GM12891 (cell line): Measurements from ENCODE around the gene SLC24A5.

Experiments used
- DNase-seq: peaks from one replicate; pipeline ENCODE4 v3.0.0; 2011; ENCODE audit warnings: low spot score; ENCODE audit not compliant: insufficient read length
- FAIRE-seq: peaks from 2 replicates; lab custom pipeline; 2011; peaks lifted over from hg19 to GRCh38; lab: Jason Lieb, UNC
- PAX5 ChIP-seq: IDR thresholded peaks from 2 replicates; pipeline ENCODE4 v1.6.1; 2011; ENCODE audit warnings: low read length, moderate library complexity, mild to moderate bottlenecking; ENCODE audit not compliant: insufficient read depth, severe bottlenecking
- POLR2A ChIP-seq: IDR thresholded peaks from 2 replicates; pipeline ENCODE4 v1.6.1; 2011; ENCODE audit warnings: low read depth, low read length, control low read depth
- POLR2AphosphoS5 ChIP-seq: IDR thresholded peaks from 2 replicates; pipeline ENCODE4 v1.6.1; 2011; ENCODE audit warnings: low read depth, low read length, control low read depth
- POU2F2 ChIP-seq: IDR thresholded peaks from 2 replicates; pipeline ENCODE4 v1.6.1; 2011; ENCODE audit warnings: low read depth, mild to moderate bottlenecking, control low read depth, low read length, moderate library complexity
- SPI1 ChIP-seq: IDR thresholded peaks from 2 replicates; pipeline ENCODE4 v1.6.1; 2011; ENCODE audit warnings: low read depth, low read length, control low read depth
- TAF1 ChIP-seq: IDR thresholded peaks from 2 replicates; pipeline ENCODE4 v1.6.1; 2011; ENCODE audit warnings: low read depth, low read length, control low read depth

Gene SLC24A5

DNA sequence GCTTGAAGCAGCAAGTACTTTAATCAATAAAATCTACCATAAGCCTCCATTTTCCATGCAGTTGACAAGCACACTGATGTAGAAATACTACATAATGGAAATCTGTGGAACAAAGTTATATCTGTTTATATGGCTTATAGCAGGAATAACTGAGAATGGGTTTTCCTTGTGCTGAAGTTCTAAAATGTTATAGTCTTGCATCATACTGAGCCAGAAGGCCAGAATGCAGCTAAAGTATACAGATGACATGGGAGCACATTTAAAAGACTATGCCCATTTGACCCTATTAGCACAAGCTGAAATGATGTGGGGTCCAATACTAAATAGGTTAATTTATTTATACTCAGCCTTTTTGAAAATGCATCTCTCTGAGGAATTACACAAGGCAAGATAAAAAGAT is 25.1 kb downstream of the SLC24A5 start:
- no peak for FAIRE-seq
- TF ChIP-seq PAX5 (no peak), TAF1 (no peak)
- no peak for DNase-seq

DNA sequence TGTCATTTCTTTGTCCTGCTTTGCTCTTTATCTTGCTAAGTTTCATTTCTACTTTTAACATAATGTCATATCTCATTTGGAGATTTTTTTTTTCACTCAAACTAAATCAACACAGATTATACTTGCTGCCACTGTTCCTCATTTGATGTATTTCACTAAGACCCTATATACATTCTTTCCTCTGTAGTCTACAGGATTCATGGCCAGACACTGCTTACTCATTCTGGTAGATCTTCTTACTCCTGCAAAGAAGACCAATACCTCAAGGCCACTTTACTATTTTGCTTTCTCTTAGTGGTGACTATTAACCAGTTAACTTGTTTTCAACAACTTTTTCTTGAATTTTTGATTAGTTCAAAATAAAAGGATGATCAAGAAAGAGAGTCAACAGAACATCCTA is 26.6 kb downstream of the SLC24A5 start:
- TF ChIP-seq PAX5: no peak
- TF ChIP-seq SPI1: no peak
- no peak for TF ChIP-seq POU2F2
- no peak for TF ChIP-seq POLR2A
- DNase-seq (no peak), FAIRE-seq (no peak)

DNA sequence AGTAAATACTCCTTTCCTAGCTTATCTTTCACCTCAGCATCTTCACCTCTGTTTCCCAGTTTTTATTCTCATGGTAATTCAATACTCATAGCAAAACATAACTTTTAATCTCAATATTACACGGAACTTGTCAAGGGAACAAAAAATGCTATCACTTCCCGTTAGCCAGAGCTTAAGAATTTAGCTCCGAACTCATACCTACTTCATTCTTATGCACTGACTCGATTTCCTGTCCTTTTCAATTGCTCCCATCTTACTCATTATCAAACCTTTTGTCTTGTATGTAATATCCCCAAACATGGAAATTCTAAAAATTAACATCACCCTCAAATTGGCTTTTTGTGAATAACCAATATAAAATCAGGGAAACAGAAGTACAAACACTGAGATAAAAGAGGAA is 29.1 kb downstream of the SLC24A5 start:
- DNase-seq (no peak), FAIRE-seq (no peak)

DNA sequence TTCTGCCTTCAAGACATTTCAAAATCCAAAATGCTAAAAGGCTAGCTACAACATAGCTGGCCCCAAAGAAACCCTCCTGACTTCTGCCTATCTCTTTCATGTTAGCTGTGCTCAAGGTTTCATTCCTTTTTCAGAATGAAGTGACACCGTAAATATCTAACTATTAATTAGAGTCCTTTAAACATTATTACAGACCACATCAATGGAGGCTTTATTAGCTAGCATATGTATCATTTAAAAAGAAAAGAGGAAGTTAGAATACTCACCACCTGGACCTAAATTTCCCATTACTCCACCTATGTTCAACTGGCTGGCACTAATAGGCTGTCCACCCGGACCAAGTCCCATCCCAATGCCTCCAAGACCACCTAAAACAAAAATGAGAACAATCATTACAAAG is 32.7 kb downstream of the SLC24A5 start:
- no peak for TF ChIP-seq PAX5
- no peak for TF ChIP-seq POU2F2
- TF ChIP-seq SPI1: no peak
- no peak for TF ChIP-seq POLR2AphosphoS5
- TF ChIP-seq POLR2A: no peak
- TF ChIP-seq TAF1: no peak
- no peak for DNase-seq
- no peak for FAIRE-seq

More for the DNA sequence above, 29.1 kb downstream of the SLC24A5 start:
- TF ChIP-seq POLR2AphosphoS5: no peak
- TF ChIP-seq POLR2A: no peak
- TF ChIP-seq POU2F2: no peak
- TF ChIP-seq SPI1: no peak
- TF ChIP-seq PAX5: no peak
- TF ChIP-seq TAF1: no peak

DNA sequence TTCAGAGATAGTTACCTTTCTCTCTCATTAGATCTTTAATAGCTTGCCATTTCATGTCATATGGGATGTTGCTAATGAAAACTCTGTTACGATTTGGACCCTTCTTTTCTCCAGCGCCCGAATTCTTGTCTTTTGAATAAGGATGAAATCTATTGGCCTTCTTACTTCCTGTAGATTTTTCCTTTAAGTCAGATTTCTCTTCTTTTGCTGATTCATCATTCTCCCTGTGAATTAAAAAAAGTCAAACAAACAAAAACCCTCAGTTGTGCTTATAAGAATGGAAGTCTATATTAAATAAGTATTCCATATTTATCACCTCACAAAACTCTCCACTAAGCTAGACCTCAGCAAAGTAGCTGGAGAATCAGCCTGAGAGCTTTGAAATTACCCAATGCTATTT is 47.8 kb downstream of the SLC24A5 start:
- no peak for DNase-seq
- TF ChIP-seq POU2F2 (no peak), TAF1 (no peak), SPI1 (no peak), PAX5 (no peak), POLR2AphosphoS5 (no peak)

DNA sequence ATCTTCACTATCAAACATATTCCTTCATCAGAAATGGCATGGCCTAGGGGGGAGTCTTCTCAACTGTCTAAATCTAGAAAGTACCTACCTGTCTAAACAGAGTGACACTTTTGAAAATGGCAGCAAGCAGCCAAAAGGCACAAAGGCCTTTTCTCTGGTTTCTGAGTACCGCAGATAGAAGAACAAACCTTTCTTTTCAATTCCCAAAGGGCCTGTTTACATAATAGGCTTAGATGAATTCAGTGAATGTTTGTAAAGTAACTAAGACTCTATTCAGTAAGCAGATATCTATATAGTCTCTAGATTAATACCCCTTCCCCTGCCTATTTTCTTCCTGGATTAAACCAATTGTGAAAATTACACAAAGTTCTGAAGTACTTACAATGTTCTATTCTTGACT is 50.2 kb downstream of the SLC24A5 start:
- TF ChIP-seq PAX5: no peak
- no peak for TF ChIP-seq POU2F2
- TF ChIP-seq POLR2AphosphoS5: no peak
- no peak for TF ChIP-seq SPI1
- no peak for TF ChIP-seq TAF1
- no peak for TF ChIP-seq POLR2A
- DNase-seq: no peak
- FAIRE-seq: no peak

More for the DNA sequence above, 47.8 kb downstream of the SLC24A5 start:
- FAIRE-seq: no peak

DNA sequence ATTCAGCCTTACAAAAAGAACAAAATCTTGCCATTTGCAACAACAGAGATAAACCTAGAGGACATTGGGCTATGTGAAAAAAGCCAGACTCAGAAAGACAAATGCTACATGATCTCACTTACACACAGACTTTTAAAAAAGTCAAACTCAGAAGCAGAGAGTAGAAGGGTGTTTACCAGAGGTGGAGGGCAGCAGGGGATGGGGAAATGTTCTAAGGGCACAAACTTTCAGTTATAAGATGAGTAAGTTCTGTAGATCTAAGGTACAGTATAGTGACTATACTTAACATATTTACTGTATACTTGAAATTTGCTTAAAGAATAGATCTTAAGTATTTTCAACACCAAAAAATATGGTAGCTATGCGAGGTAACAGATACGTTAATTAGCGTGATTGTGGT is 54.3 kb downstream of the SLC24A5 start:
- TF ChIP-seq SPI1 (0 out of 2 replicates have a peak, but pooled peaks have one; percentile 12), POLR2A (no peak)
- no peak for DNase-seq
- peak; percentile 9 for FAIRE-seq

DNA sequence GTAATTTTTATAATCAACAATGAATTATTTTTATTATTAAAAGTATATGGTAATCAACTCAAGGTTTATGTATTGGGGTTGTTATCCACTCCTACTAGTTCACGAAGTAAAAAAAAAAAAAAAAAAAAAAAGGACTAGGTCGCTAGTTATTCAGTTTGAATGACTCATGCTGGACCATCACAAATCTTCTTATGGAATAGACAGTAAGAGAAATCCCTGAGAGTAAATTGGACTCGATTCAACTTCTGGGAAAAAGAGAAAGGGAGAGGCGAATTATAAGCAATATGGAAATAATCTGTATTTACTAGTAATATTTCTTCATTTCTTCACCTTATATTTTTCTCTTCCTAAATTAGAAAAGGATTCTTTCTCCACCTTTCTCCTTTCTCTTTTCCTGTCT is 55.3 kb downstream of the SLC24A5 start:
- TF ChIP-seq SPI1 (no peak), TAF1 (no peak), POLR2A (no peak)
- no peak for DNase-seq
- FAIRE-seq: no peak

DNA sequence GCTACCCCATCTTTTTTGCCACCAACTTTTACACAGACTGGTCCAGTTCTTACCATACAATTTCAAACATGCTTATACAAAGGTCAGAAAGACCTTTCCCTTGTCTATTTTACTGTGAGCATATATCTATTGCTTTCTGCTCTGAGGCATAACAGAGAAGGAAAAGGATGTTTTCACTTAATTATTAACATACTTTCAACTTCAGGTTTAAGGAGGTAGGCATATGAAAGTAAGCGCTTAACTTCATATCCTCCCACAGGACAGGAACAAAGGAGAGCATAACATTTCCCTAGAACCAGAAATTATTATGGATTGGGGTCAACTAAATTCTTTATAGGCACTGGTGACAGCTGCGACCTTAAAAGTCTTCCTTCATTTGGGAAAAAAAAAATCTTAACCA is 56.2 kb downstream of the SLC24A5 start:
- no peak for TF ChIP-seq SPI1
- TF ChIP-seq POU2F2: no peak
- TF ChIP-seq POLR2A: no peak
- DNase-seq (no peak), FAIRE-seq (peak; percentile 62)

DNA sequence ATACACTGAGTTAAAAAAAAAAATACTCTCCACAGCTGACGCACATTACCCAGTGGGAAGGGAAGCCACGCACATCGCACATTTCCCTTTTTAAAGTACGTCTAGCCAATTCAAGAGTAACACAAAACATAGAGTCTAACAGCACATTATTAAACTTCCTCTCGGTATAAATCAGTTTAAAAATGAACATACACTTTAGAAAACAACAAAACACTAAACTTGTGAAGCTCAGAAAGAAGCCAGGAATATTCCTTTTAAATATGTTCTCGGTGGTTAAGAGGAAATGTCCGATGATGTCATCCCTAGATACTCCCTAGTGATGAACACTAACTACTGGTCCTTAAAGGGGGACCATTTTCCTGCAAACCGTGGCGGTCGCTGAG is 56.6 kb downstream of the SLC24A5 start:
- peak; percentile 79 for FAIRE-seq
- no peak for TF ChIP-seq TAF1
- TF ChIP-seq PAX5: no peak
- TF ChIP-seq POU2F2: no peak
- TF ChIP-seq SPI1: no peak
- TF ChIP-seq POLR2A: no peak
- no peak for TF ChIP-seq POLR2AphosphoS5
- no peak for DNase-seq

DNA sequence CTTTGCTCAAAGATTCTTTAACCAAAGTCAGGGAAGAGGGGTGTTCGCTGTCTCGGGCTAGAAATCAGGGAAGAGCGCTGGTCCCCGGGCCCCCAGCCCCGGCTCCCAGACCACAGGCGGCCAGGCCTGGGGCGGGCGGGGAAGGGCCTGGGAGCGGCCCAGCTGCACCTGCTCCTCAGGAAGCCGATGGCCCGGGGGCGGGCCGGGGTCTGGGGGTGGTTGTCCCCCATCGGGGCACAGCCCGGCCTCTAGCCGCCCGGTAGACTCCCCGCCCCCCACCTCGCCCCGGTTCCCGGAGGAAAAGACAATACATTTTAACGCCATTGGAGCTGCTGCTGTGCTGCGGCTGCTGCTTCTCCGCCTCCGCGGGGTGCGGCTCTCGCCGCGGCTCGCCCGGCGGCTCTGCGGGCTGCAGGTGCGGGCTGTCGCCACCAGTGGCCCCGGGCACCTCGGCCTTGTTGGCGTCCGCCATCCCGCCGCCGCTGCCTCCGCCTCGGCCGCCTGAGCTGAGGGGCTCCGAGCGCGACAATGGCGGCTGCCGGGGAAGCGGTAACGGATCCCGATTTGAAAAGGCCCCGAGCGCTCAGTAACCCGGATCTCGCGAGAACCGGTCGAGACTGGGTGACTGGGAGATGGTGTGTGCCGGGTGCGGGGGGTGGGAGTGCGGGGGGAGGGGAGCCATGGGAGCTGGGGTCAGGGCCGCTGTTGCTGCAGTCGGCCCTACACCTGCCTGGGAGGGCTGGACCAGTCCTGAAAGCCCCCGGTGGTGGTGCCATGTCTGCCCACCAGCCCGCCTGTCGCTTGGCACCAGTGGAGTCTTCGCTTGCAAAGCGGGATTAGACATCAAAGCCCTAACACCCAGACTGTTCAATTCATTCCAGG is 57.2 kb downstream of the SLC24A5 start, which contains the start of gene MYEF2:
TSS of gene MYEF2 (minus strand) at position 530 of the 882 bp plus-strand sequence. CDS start at position 472, 58 bp downstream.
- peak; percentile 66 for DNase-seq

More for the DNA sequence above, 57.2 kb downstream of the SLC24A5 start, which contains the start of gene MYEF2:
- TF ChIP-seq SPI1 (no peak), POU2F2 (peak; percentile 21; the same call in 1 of the 2 replicates)
- peak; percentile 71 for FAIRE-seq
